ENCODE data around the gene ZNF804A.

ZNF804A gene

DNA sequence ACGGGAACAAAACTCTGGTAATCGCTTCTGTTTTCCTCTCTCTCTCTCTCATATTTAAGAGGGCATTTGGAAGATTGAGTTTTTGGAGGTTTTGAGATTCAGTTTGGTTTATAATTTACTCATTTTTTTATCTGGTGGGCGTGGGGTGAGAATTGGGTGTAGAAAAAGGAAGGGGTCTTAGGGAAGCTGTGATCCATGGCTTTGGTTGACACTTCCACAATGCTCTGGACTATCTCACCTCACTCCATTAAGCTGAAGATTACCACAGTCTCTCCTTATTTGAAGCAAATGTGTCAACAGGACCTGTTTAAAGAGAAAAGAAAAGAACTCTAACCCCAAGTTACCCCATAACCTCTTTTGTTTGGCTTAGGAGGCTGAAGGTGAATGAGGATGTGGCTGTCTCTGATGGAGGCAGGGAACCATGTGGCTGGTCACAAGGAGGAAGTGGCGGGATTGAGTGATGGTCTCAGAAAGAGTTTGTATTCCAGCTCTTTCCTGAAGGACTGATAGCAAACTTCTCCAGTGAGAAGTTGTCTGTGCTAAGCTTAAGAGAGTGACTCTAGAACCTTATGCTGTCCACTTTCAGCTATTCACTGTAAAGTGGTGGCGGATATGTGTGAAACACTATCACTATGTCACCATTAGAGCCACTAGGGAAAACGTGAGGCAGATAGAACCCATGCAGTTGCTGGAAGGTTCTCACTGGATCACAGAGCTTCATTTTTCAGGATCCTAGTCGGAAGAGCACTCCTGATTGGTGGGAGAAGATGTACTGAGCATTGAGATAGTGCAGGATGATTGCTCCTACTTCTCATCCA is 934 bp downstream of the ZNF804A start:
- H3K4me3 ChIP-seq (ENCODE audit: low read depth, low read length): peak overlapping the region; percentile 69
- TF ChIP-seq, protein P1, sequence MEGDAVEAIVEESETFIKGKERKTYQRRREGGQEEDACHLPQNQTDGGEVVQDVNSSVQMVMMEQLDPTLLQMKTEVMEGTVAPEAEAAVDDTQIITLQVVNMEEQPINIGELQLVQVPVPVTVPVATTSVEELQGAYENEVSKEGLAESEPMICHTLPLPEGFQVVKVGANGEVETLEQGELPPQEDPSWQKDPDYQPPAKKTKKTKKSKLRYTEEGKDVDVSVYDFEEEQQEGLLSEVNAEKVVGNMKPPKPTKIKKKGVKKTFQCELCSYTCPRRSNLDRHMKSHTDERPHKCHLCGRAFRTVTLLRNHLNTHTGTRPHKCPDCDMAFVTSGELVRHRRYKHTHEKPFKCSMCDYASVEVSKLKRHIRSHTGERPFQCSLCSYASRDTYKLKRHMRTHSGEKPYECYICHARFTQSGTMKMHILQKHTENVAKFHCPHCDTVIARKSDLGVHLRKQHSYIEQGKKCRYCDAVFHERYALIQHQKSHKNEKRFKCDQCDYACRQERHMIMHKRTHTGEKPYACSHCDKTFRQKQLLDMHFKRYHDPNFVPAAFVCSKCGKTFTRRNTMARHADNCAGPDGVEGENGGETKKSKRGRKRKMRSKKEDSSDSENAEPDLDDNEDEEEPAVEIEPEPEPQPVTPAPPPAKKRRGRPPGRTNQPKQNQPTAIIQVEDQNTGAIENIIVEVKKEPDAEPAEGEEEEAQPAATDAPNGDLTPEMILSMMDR (IDR thresholded peaks at IDR 0.05; ENCODE audit: low read depth, low read length, missing control alignments): no peak
- in situ Hi-C loops (cut with HindIII; ENCODE audit: low sequenced_read_pairs): no loop called here
- no peak for DNase-seq (ENCODE audit: low read depth)

DNA sequence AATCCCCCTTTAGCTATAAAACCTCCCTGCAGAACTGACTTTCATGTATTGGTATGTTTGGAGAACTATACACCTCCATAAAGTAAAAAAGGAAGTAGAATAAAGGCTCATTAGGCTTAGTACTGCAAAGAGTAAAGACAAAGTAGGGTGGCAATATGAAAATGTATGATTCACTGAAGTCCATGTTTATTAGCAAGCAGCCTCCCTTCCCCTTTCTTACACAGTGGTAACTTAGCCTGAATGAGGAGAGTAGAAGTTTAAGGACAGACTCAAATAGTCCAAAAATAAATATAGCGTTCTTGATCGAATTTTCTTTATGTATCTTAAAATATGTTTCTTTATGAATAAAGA is 1.5 kb downstream of the ZNF804A start:
- DNase-seq (ENCODE audit: low read depth): no peak
- in situ Hi-C loops (cut with HindIII; ENCODE audit: low sequenced_read_pairs): no loop called here
- peak overlapping the region; percentile 69 for H3K4me3 ChIP-seq (ENCODE audit: low read depth, low read length)
- TF ChIP-seq, protein P1 (IDR thresholded peaks at IDR 0.05; ENCODE audit: low read depth, low read length, missing control alignments): no peak

DNA sequence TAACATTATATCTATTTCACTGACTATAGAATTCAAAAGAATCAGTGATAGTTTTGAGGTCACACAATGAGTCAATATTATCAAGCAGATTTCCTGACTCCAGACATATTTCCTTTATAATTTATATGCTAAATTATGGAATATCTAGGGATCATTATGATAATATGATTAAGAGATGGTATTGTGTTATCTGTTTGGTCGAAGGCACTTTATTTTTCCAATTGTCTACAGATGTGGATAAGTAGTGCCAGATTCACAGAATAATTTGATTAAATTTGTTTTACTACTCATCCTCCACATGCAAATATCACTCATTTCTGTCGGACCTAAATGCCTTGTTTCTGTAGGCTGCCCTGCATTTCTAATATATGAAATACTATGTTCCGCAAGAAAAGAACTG is 4.4 kb downstream of the ZNF804A start:
- H3K4me3 ChIP-seq (ENCODE audit: low read depth, low read length): no peak overlapping the region
- TF ChIP-seq, protein P1 (IDR thresholded peaks at IDR 0.05; ENCODE audit: low read depth, low read length, missing control alignments): no peak
- no peak for DNase-seq (ENCODE audit: low read depth)
- in situ Hi-C loops (cut with HindIII; ENCODE audit: low sequenced_read_pairs): no loop called here

DNA sequence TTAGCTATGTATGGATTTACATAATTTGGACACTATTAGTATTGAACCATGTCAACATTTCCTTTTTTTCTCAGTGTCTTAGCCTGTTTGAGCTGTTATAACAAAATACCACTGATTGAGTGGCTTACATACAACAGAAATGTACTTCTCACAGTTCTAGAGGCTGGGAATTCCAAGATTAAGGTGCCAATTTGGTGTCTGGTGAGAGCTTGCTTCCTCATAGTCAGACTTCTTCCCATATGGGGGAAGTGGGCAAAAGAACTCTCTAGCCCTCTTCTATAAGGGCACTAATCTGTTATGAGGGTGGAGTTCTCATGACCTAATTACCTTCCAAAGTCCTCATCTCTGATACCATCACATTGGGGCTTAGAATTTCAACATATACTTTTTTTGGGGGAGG is 12.6 kb downstream of the ZNF804A start:
- no peak overlapping the region for H3K4me3 ChIP-seq (ENCODE audit: low read depth, low read length)
- in situ Hi-C loops (cut with HindIII; ENCODE audit: low sequenced_read_pairs): no loop called here
- TF ChIP-seq, protein P1 (IDR thresholded peaks at IDR 0.05; ENCODE audit: low read depth, low read length, missing control alignments): no peak
- DNase-seq (ENCODE audit: low read depth): no peak

DNA sequence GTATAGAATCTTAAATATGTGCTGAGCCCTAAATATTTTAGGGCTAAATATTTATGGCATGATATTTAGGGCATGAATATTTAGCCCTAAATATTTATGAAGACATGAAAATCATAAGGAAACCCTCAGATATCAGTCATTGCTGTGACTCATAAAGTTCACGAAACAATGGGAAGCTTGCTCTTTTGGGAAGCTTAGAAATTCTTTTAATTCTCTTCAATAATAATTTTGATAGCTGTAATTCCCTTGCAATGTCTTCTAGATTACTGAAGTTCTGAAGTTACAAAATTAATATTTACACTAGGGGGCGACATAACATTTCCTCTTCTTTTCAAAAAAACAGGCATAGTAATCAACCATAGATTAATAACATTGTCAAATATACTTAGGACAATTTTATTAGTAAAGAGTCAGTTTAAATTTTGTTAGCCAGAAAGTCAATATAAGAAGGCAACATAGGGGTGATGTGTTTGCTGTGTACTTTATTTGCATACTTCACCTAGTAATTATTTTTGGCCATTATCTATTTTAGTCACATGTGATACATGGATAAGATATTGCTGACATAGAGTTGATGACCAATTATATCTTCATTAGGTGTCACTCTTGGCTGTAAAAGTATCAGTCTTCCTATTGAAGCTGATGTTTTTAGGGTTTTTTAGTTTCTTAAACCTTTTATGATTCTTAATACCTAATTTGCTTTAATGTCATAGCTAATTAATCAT is 13.2 kb downstream of the ZNF804A start:
- in situ Hi-C loops (cut with HindIII; ENCODE audit: low sequenced_read_pairs): no loop called here
- H3K4me3 ChIP-seq (ENCODE audit: low read depth, low read length): no peak overlapping the region
- no peak for DNase-seq (ENCODE audit: low read depth)
- TF ChIP-seq, protein P1 (IDR thresholded peaks at IDR 0.05; ENCODE audit: low read depth, low read length, missing control alignments): no peak

DNA sequence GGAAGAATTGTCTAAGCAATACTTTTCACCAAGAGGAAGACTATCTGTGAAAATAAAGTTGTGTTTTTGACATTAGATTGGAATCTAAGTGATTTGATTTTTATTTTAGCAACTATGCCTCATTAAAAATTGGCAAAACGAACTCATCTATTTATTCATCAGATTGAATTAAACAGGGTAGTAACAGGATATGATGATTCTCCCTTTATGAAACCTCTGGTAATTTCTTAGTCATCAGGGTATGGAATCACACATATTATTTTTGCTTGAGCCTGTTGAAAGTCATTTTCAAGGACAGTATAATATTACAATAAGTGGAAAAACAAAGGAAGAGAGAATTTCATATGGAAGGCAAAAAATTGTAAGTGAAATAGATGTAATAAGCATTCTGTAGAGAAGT is 22.0 kb downstream of the ZNF804A start:
- TF ChIP-seq, protein P1 (IDR thresholded peaks at IDR 0.05; ENCODE audit: low read depth, low read length, missing control alignments): no peak
- no peak overlapping the region for H3K4me3 ChIP-seq (ENCODE audit: low read depth, low read length)
- DNase-seq (ENCODE audit: low read depth): no peak
- in situ Hi-C loops (cut with HindIII; ENCODE audit: low sequenced_read_pairs): no loop called here

Measured in astrocyte of the cerebellum (primary cell).